H1 (cell line): ENCODE results near the gene MYORG. TPM values are rescaled to one million over a fixed set of nuclear protein-coding genes. Genes with fewer than 3 reads are reported as not detected.

ENCODE experiments used
- CTCF ChIA-PET: fragments of 300-600 bp; sonication (Branson Sonifier 250); formaldehyde crosslinking; loops from one replicate; lab custom pipeline; 2021; ENCODE audit not compliant: partially characterized antibody; lab: Charles Lee
- POLR2A ChIA-PET: fragments of 300-600 bp; sonication (Branson Sonifier 250); formaldehyde crosslinking; loops from one replicate; lab custom pipeline; 2021; ENCODE audit warnings: inconsistent platforms; ENCODE audit not compliant: partially characterized antibody; lab: Charles Lee
- DNase-seq, 2 experiments: peaks; one replicate each; pipeline versions ENCODE4 v3.0.0 to v3.0.0-alpha.2; 2010 to 2022; ENCODE audit warnings: low spot score in 2 of 2, low read depth in 1 of 2, mixed read lengths in 1 of 2
- FAIRE-seq: peaks from 2 replicates; lab custom pipeline; 2011; peaks lifted over from hg19 to GRCh38; lab: Jason Lieb, UNC
- H2AFZ ChIP-seq: 2 replicates; pipeline ENCODE4 v1.8.1; 2012; ENCODE audit warnings: low read length, inconsistent platforms
- H2AK5ac ChIP-seq: 2 replicates; pipeline ENCODE4 v1.6.1; 2013; ENCODE audit warnings: low read depth, low read length
- H2BK120ac ChIP-seq: replicated peaks from 2 replicates; pipeline ENCODE3; 2013; ENCODE audit warnings: low read depth, low read length, inconsistent platforms
- H2BK12ac ChIP-seq: 2 replicates; pipeline ENCODE4 v1.6.1; 2013; ENCODE audit warnings: low read depth, low read length
- H2BK15ac ChIP-seq: 2 replicates; pipeline ENCODE4 v1.6.1; 2013; ENCODE audit warnings: low read length
- H2BK20ac ChIP-seq: 2 replicates; pipeline ENCODE4 v1.6.1; 2013; ENCODE audit warnings: low read length
- H2BK5ac ChIP-seq: 2 replicates; pipeline ENCODE4 v1.6.1; 2013; ENCODE audit warnings: low read depth, low read length
- H3K14ac ChIP-seq: 2 replicates; pipeline ENCODE4 v1.6.1; 2013; ENCODE audit warnings: inconsistent platforms; ENCODE audit not compliant: insufficient read length
- H3K18ac ChIP-seq: 2 replicates; pipeline ENCODE4 v1.6.1; 2013; ENCODE audit warnings: low read length; ENCODE audit errors: extremely low read depth
- H3K23ac ChIP-seq: 2 replicates; pipeline ENCODE4 v1.6.1; 2013; ENCODE audit warnings: inconsistent platforms; ENCODE audit not compliant: insufficient read length
- H3K23me2 ChIP-seq: 2 replicates; pipeline ENCODE4 v1.6.1; 2013; ENCODE audit warnings: low read depth, low read length
- H3K27ac ChIP-seq: 2 replicates; pipeline ENCODE4 v1.6.1; 2011; ENCODE audit warnings: low read depth, low read length, inconsistent platforms
- H3K27me3 ChIP-seq, 4 experiments: replicated peaks in 1 of 4; 1 replicate in 1 of 4; 2 replicates in 3 of 4; pipeline versions ENCODE4 v1.6.1 to v1.8.1; 2011 to 2013; ENCODE audit warnings: low read length in 3 of 4, mild to moderate bottlenecking in 3 of 4, inconsistent platforms in 2 of 4, mixed read lengths in 2 of 4, moderate library complexity in 1 of 4; ENCODE audit not compliant: control insufficient read depth in 3 of 4, insufficient read depth in 3 of 4; ENCODE audit errors: extremely low read depth in 1 of 4
- H3K36me3 ChIP-seq, 4 experiments: 2 replicates each; pipeline versions ENCODE4 v1.6.1 to v1.8.1; 2011 to 2013; ENCODE audit warnings: mild to moderate bottlenecking in 4 of 4, low read length in 3 of 4, moderate library complexity in 2 of 4, control low read depth in 1 of 4, inconsistent platforms in 1 of 4; ENCODE audit not compliant: insufficient read depth in 4 of 4, control insufficient read depth in 2 of 4
- H3K4ac ChIP-seq: replicated peaks from 2 replicates; pipeline ENCODE3; 2013; ENCODE audit warnings: low read length, low read depth, mixed read lengths, inconsistent platforms; ENCODE audit not compliant: insufficient read length
- H3K4me1 ChIP-seq, 4 experiments: replicated peaks in 1 of 4; 1 replicate in 1 of 4; 2 replicates in 3 of 4; pipeline versions ENCODE4 v1.6.1 to v1.8.1; 2011 to 2013; ENCODE audit warnings: low read length in 3 of 4, inconsistent platforms in 2 of 4, mixed read lengths in 1 of 4; ENCODE audit not compliant: insufficient read depth in 4 of 4, control insufficient read depth in 3 of 4
- H3K4me2 ChIP-seq, 2 experiments: 2 replicates each; pipeline versions ENCODE4 v1.6.1 to v1.8.1; 2011 to 2013; ENCODE audit warnings: low read depth in 2 of 2, low read length in 2 of 2, control low read depth in 1 of 2, inconsistent platforms in 1 of 2, mild to moderate bottlenecking in 1 of 2; ENCODE audit not compliant: insufficient read depth in 1 of 2
- H3K4me3 ChIP-seq, 4 experiments: fragments of 200-600, 300-600 bp in 1 of 4; sonication (generic), shearing (Covaris generic), sonication (Bioruptor Twin) in 1 of 4; 2 replicates each; pipeline versions ENCODE4 v1.5.1 to v1.8.1; 2011 to 2016; ENCODE audit warnings: low read length in 4 of 4, low read depth in 3 of 4, control low read depth in 2 of 4, inconsistent platforms in 2 of 4, mild to moderate bottlenecking in 2 of 4, mixed read lengths in 1 of 4, moderate library complexity in 1 of 4; ENCODE audit not compliant: insufficient read depth in 2 of 4; ENCODE audit errors: extremely low read depth in 1 of 4
- H3K56ac ChIP-seq: replicated peaks from 2 replicates; pipeline ENCODE3; 2013; ENCODE audit warnings: low read depth, mild to moderate bottlenecking, mixed read lengths, low read length, inconsistent platforms; ENCODE audit not compliant: insufficient read length
- H3K79me1 ChIP-seq: 2 replicates; pipeline ENCODE4 v1.6.1; 2013; ENCODE audit warnings: low read depth, low read length, control low read depth
- H3K79me2 ChIP-seq, 2 experiments: 2 replicates each; pipeline versions ENCODE4 v1.6.1 to v1.8.1; 2012 to 2013; ENCODE audit warnings: low read length in 2 of 2, mild to moderate bottlenecking in 2 of 2, inconsistent platforms in 1 of 2; ENCODE audit not compliant: insufficient read depth in 2 of 2, control insufficient read depth in 1 of 2
- H3K9ac ChIP-seq, 4 experiments: replicated peaks in 1 of 4; 1 replicate in 1 of 4; 2 replicates in 3 of 4; pipeline versions ENCODE4 v1.6.1 to v1.8.1; 2011 to 2013; ENCODE audit warnings: low read depth in 3 of 4, low read length in 3 of 4, control low read depth in 2 of 4, mild to moderate bottlenecking in 2 of 4, moderate library complexity in 2 of 4, inconsistent platforms in 1 of 4; ENCODE audit errors: extremely low read depth in 1 of 4
- H3K9me3 ChIP-seq, 2 experiments: 2 replicates each; pipeline versions ENCODE4 v1.6.1 to v1.8.1; 2012 to 2013; ENCODE audit warnings: mild to moderate bottlenecking in 2 of 2, moderate library complexity in 2 of 2, control low read depth in 1 of 2, inconsistent platforms in 1 of 2, low read depth in 1 of 2, low read length in 1 of 2, mixed read lengths in 1 of 2; ENCODE audit not compliant: insufficient read depth in 2 of 2
- H4K20me1 ChIP-seq, 2 experiments: replicated peaks in 1 of 2; 2 replicates each; pipeline versions ENCODE3 to v1.8.1; 2011 to 2013; ENCODE audit warnings: inconsistent platforms in 2 of 2, low read length in 2 of 2, mild to moderate bottlenecking in 1 of 2; ENCODE audit not compliant: insufficient read depth in 2 of 2, control insufficient read depth in 1 of 2
- H4K5ac ChIP-seq: 2 replicates; pipeline ENCODE4 v1.6.1; 2013; ENCODE audit warnings: low read length, low read depth, mixed read lengths, inconsistent platforms; ENCODE audit not compliant: insufficient read length
- H4K8ac ChIP-seq: 2 replicates; pipeline ENCODE4 v1.8.0; 2013; ENCODE audit warnings: mild to moderate bottlenecking, moderate library complexity, low read length, inconsistent platforms; ENCODE audit not compliant: insufficient read depth; ENCODE audit errors: extremely low read depth
- H4K91ac ChIP-seq: replicated peaks from 2 replicates; pipeline ENCODE3; 2013; ENCODE audit warnings: low read length, mixed read lengths, inconsistent platforms; ENCODE audit not compliant: insufficient read length
- ASH2L ChIP-seq: fragments of 200-600, 300-600 bp; sonication (generic); IDR thresholded peaks from one replicate; pipeline ENCODE4 v1.7.1; 2017; ENCODE audit warnings: low read length
- CBX5 ChIP-seq: fragments of 300-800, 300-1000 bp; sonication (generic); IDR thresholded peaks from 2 replicates; pipeline ENCODE4 v1.7.1; 2016; ENCODE audit warnings: antibody characterized with exemption, low read length, low read depth
- CHD1 ChIP-seq: IDR thresholded peaks from 2 replicates; pipeline ENCODE4 v1.6.1; 2012; ENCODE audit warnings: low read depth, low read length, improper control_type of control experiment
- CTBP2 ChIP-seq: IDR thresholded peaks from 2 replicates; pipeline ENCODE4 v1.7.0; 2011; ENCODE audit warnings: borderline replicate concordance, mild to moderate bottlenecking, moderate library complexity, mixed read lengths, low read length; ENCODE audit not compliant: insufficient read depth, insufficient read length
- E2F6 ChIP-seq: IDR thresholded peaks from 2 replicates; pipeline ENCODE4 v1.6.1; 2012; ENCODE audit warnings: inconsistent platforms
- EP300 ChIP-seq, 2 experiments: IDR thresholded peaks; 1 replicate in 1 of 2; 2 replicates in 1 of 2; pipeline ENCODE4 v1.6.1; 2011 to 2012; ENCODE audit warnings: low read depth in 2 of 2, low read length in 2 of 2, mild to moderate bottlenecking in 2 of 2, borderline replicate concordance in 1 of 2, inconsistent platforms in 1 of 2, moderate library complexity in 1 of 2
- GABPA ChIP-seq: IDR thresholded peaks from 2 replicates; pipeline ENCODE4 v1.6.1; 2011; ENCODE audit warnings: mild to moderate bottlenecking, low read length, moderate library complexity, borderline replicate concordance; ENCODE audit not compliant: insufficient read depth
- JUN ChIP-seq: IDR thresholded peaks from 2 replicates; pipeline ENCODE4 v1.6.1; 2011; ENCODE audit warnings: low read depth, mild to moderate bottlenecking, improper control_type of control experiment, low read length
- MAFK ChIP-seq: IDR thresholded peaks from 2 replicates; pipeline ENCODE4 v1.6.1; 2012; ENCODE audit warnings: low read depth, mild to moderate bottlenecking, improper control_type of control experiment, low read length
- POLR2AphosphoS5 ChIP-seq: IDR thresholded peaks from 2 replicates; pipeline ENCODE4 v1.6.1; 2011; ENCODE audit warnings: low read depth, low read length
- RFX5 ChIP-seq: IDR thresholded peaks from 2 replicates; pipeline ENCODE4 v1.6.1; 2011; ENCODE audit warnings: low read depth, low read length, improper control_type of control experiment, borderline replicate concordance
- SP4 ChIP-seq: IDR thresholded peaks from 2 replicates; pipeline ENCODE4 v1.6.1; 2012; ENCODE audit warnings: low read length, inconsistent platforms
- TCF12 ChIP-seq: IDR thresholded peaks from 2 replicates; pipeline ENCODE4 v1.6.1; 2011; ENCODE audit warnings: low read depth, mild to moderate bottlenecking, low read length
- WGBS, 2 experiments: shearing (Covaris generic) in 1 of 2; methylation state at CpG; one replicate each; pipeline versions ENCODE4 v1.1.6 to v1.1.7; 2013 to 2015; ENCODE audit warnings: low lambda C conversion rate in 2 of 2, mixed read lengths in 2 of 2, inconsistent platforms in 1 of 2, low coverage in 1 of 2, missing lambda C conversion rate in 1 of 2; ENCODE audit not compliant: insufficient replicate concordance in 2 of 2, insufficient coverage in 1 of 2, insufficient read length in 1 of 2; ENCODE audit errors: extremely low coverage in 1 of 2, missing lambda C conversion rate in 1 of 2; 5-methylcytosine and 5-hydroxymethylcytosine counted together
- polyA plus RNA-seq, 7 experiments: library from polyadenylated mRNA; depleted of rRNA in 3 of 7; stranded (reverse) in 5 of 7; unstranded in 2 of 7; fragments of >200 nt in 5 of 7; fragments of 200-250 nt in 2 of 7; gene quantifications; 1 replicate in 5 of 7; 2 replicates in 1 of 7; 4 replicates in 1 of 7; pipeline versions ENCODE4 v1.2.1 to v1.2.3, GENCODE V29; 2011 to 2013; ENCODE audit warnings: missing spikeins in 2 of 7, mixed read lengths in 2 of 7
- total RNA-seq: library from RNA; stranded (reverse); fragmentation: NEBNext Ultra II Directional; extraction: Animal tissue kit (Norgen Biotek cat#: 25700); gene quantifications from 2 replicates; pipeline ENCODE4 v1.2.1, GENCODE V29; 2021

MYORG gene
- total and polyA plus RNA-seq, 2 of the 8 experiments (the other 6 are each of a cell fraction or from before 2014, with no cell fraction given), result 1.2 to 5.9 TPM

DNA sequence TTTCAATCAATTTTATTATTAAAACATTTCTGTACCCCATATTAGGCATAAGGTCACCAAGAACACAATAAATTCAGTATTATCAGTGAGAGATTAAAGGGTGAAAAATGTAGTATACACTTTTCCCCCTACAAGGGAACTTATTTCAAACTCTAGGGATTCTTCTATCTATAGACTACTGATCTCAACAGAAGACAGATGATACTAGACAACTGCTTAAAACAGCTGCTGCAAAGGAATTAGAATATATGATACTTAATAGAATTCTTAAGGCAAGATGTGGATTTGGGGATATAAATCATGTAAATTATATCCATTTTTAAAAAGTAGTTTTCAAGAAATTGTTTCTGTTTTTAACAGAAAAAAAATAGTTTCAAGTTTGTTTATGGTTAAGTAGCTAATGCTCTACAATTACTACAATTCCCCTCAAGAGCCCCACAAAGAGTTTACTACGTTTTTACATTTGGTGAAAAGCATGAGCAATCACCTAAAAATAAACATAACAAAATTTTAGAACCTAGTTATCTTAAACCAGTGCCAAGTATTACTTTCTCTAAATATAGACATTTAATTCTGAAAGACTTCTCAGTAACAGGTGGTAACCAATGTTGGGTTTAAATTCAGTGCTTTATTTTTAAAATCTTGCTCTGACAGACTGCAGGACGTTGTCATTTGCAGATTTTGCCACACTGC is 53.7 kb downstream of the MYORG start:
- no peaks in the 10 kb centered on the region for H3K4me1 ChIP-seq
- no peak overlapping the region for H2BK12ac ChIP-seq
- POLR2A ChIA-PET, result no interaction called here
- CTCF ChIA-PET, result interaction anchor here (0.7 to 1.0 kb wide), 2 partner anchors 70 to 209 kb away, joined by 3 read pairs; no protein-coding TSS in a partner anchor
- no peak overlapping the region for H4K91ac ChIP-seq
- FAIRE-seq, result no peak
- H3K79me1 ChIP-seq, result no peaks in the 10 kb centered on the region
- no peak overlapping the region for H2AK5ac ChIP-seq
- H2BK5ac ChIP-seq, result no peak overlapping the region
- H4K8ac ChIP-seq, result no peak overlapping the region
- no peak overlapping the region for H3K4me3 ChIP-seq
- H2BK20ac ChIP-seq, result no peak overlapping the region
- no peaks in the 10 kb centered on the region for H3K27me3 ChIP-seq
- no peaks in the 10 kb centered on the region for H4K20me1 ChIP-seq
- no peak overlapping the region for H3K9ac ChIP-seq
- no peak overlapping the region for H2AFZ ChIP-seq
- no peak overlapping the region for H3K27ac ChIP-seq
- H3K18ac ChIP-seq, result no peak overlapping the region
- no peak overlapping the region for H3K14ac ChIP-seq
- H3K9me3 ChIP-seq, result no peaks in the 10 kb centered on the region
- H2BK120ac ChIP-seq, result no peak overlapping the region
- H3K36me3 ChIP-seq, result no peaks in the 10 kb centered on the region
- no peak overlapping the region for H3K4me2 ChIP-seq
- H3K23me2 ChIP-seq, result no peaks in the 10 kb centered on the region
- H2BK15ac ChIP-seq, result no peak overlapping the region
- no peak overlapping the region for H3K4ac ChIP-seq
- peaks cover 0 to 4% of the 10 kb centered on the region in 2 experiments; a peak in 2 of 4 replicates for H3K79me2 ChIP-seq
- WGBS, 2 experiments, result 77% methylated on average over 2 of the region's 2 CpGs; no CpG with 5 or more reads in 1 of the 2 experiments
- no peak for DNase-seq
- no peak overlapping the region for H3K56ac ChIP-seq
- H4K5ac ChIP-seq, result no peak overlapping the region
- H3K23ac ChIP-seq, result no peak overlapping the region
- TF ChIP-seq CTBP2 (no peak), EP300 (IDR thresholded peaks at IDR 0.05; ENCODE audit: borderline replicate concordance in 1 of 2, low read depth in 2 of 2, low read length in 2 of 2) (no peak), MAFK (no peak), ASH2L (no peak), TCF12 (no peak), SP4 (no peak), POLR2AphosphoS5 (no peak), RFX5 (no peak), GABPA (no peak), CBX5 (no peak), E2F6 (no peak), JUN (no peak), CHD1 (no peak)
